GM12892 (cell line): Measurements from ENCODE around the gene MPRIP.

Experiments used
- POLR2A ChIP-seq: IDR thresholded peaks from 2 replicates; pipeline ENCODE4 v1.6.1; 2011; ENCODE audit warnings: low read depth, low read length, control low read depth
- POLR2AphosphoS5 ChIP-seq: IDR thresholded peaks from 2 replicates; pipeline ENCODE4 v1.6.1; 2011; ENCODE audit warnings: low read depth, low read length, control low read depth
- TAF1 ChIP-seq: IDR thresholded peaks from 2 replicates; pipeline ENCODE4 v1.6.1; 2011; ENCODE audit warnings: low read depth, mild to moderate bottlenecking, control low read depth, low read length, borderline replicate concordance

DNA sequence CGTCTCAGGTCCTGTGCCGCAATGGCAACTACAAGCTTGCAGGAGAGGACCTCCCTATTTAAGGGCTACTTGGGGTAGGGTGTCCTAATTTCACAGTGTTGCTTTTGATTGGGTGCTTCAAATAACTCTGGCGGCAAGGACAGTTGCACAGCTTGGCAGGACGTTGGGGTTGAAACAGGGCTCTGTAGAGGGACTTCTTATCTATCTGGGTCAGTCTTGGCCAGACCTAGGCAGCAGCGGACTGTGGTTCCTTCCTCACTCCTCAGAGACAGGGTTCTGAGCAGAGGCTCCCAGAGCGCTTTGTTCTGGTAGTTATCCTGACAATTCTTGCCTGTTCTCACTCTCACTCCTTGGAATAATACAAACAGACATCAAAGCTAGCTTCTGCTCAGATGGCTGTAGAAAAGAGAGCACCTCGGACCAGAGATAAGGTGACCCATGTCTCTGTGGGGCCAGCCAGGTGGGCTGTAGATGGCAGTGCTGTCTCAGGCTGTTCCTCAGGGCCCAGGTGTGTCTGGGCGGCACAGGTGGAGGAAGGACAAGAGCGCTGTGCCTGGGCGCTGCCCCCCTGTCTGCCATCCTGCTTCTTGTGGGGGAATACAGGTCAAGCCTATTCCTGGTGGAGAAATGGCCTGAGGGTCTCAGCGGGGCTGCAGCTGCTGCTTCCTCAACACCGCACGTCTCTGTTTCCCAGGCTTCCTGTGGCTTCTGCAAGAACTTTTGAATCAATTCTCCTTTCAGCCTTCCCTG, 102.8 kb downstream of the MPRIP start:
- TF ChIP-seq TAF1 (no peak), POLR2AphosphoS5 (no peak), POLR2A (no peak)
